Ishikawa (cell line): ENCODE data around the gene INHBE.
A peak's percentile ranks its signal among the peaks of the same experiment; 100 is the strongest.

ENCODE experiments used
- CREB1 ChIP-seq: IDR thresholded peaks from 2 replicates; pipeline ENCODE4 v1.6.1; 2012; ENCODE audit warnings: low read depth
- EGR1 ChIP-seq: IDR thresholded peaks from 2 replicates; pipeline ENCODE4 v1.6.1; 2012
- EP300 ChIP-seq: IDR thresholded peaks from 2 replicates; pipeline ENCODE4 v1.6.1; 2012; ENCODE audit warnings: borderline replicate concordance
- RAD21 ChIP-seq: IDR thresholded peaks from 2 replicates; pipeline ENCODE4 v1.6.1; 2012; ENCODE audit warnings: low read depth
- REST ChIP-seq: IDR thresholded peaks from 2 replicates; pipeline ENCODE4 v1.6.1; 2012; ENCODE audit warnings: low read depth, mild to moderate bottlenecking
- TAF1 ChIP-seq: IDR thresholded peaks from 2 replicates; pipeline ENCODE4 v1.6.1; 2012; ENCODE audit warnings: low read depth, mild to moderate bottlenecking
- TEAD4 ChIP-seq: IDR thresholded peaks from 2 replicates; pipeline ENCODE4 v1.6.1; 2012
- YY1 ChIP-seq: IDR thresholded peaks from 2 replicates; pipeline ENCODE4 v1.6.1; 2012; ENCODE audit warnings: low read depth
- ZBTB7A ChIP-seq: IDR thresholded peaks from 2 replicates; pipeline ENCODE4 v1.6.1; 2012; ENCODE audit warnings: low read depth
- TF ChIP-seq, protein P1 (sequence below): IDR thresholded peaks from 2 replicates; pipeline ENCODE4 v1.6.1; 2012
- TF ChIP-seq, protein P2 (sequence below): IDR thresholded peaks from 2 replicates; pipeline ENCODE4 v1.6.1; 2012

GRCh38 chr12:57487597-57488401, 32.7 kb downstream of the INHBE start, which contains the start of gene MARS1:
- TF ChIP-seq EP300 (no peak), EGR1 (no peak), TAF1 (peak; percentile 88), TEAD4 (no peak), YY1 (peak; percentile 86), REST (no peak), RAD21 (no peak), CREB1 (peak; percentile 38; the same call in 1 of the 2 replicates), ZBTB7A (no peak)
- TF ChIP-seq, protein P1, sequence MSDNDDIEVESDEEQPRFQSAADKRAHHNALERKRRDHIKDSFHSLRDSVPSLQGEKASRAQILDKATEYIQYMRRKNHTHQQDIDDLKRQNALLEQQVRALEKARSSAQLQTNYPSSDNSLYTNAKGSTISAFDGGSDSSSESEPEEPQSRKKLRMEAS: peak; percentile 95
- TF ChIP-seq, protein P2, sequence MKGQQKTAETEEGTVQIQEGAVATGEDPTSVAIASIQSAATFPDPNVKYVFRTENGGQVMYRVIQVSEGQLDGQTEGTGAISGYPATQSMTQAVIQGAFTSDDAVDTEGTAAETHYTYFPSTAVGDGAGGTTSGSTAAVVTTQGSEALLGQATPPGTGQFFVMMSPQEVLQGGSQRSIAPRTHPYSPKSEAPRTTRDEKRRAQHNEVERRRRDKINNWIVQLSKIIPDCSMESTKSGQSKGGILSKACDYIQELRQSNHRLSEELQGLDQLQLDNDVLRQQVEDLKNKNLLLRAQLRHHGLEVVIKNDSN: peak; percentile 29; the same call in 1 of the 2 replicates
